ENCODE measurements around the gene PCF11. TPM values are rescaled to one million over a fixed set of nuclear protein-coding genes. Genes with fewer than 3 reads are reported as not detected.
"Not testable (repeated sequence)": the region's sequence is repeated elsewhere in the genome, so short reads cannot be mapped to it uniquely, and the experiment has no call there.

The PCF11 gene
- total RNA-seq, 6 experiments from 2014 or later = 16.0 to 23.1 (median 18.9) TPM

DNA sequence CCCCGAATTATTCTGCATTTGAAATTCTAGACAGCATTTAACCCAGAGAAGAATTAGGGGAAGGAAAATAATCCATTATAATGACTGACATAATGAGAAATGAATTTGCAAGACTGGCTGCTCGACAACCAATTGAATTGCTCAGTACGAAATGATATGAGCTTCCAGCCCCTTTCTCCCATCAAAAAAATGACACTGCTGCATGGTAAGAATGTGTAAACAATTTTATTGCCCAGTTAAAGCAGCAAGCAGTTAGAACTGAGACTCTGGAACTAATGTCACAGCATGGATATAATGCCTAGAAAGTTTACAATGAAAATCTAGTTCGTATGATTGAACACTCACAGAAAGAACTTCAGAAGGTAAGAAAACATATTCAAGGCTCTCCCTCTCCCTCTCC lies 24.7 kb upstream of the PCF11 start:
- ATAC-seq (no peak), DNase-seq (no peak)
- 84% methylated on average over 4 of the region's 4 CpGs for WGBS (ENCODE audit: insufficient coverage, low coverage, low lambda C conversion rate, missing lambda C conversion rate)
- TF ChIP-seq POLR2A (IDR thresholded peaks at IDR 0.05) = no peak
- TF ChIP-seq, protein P1, sequence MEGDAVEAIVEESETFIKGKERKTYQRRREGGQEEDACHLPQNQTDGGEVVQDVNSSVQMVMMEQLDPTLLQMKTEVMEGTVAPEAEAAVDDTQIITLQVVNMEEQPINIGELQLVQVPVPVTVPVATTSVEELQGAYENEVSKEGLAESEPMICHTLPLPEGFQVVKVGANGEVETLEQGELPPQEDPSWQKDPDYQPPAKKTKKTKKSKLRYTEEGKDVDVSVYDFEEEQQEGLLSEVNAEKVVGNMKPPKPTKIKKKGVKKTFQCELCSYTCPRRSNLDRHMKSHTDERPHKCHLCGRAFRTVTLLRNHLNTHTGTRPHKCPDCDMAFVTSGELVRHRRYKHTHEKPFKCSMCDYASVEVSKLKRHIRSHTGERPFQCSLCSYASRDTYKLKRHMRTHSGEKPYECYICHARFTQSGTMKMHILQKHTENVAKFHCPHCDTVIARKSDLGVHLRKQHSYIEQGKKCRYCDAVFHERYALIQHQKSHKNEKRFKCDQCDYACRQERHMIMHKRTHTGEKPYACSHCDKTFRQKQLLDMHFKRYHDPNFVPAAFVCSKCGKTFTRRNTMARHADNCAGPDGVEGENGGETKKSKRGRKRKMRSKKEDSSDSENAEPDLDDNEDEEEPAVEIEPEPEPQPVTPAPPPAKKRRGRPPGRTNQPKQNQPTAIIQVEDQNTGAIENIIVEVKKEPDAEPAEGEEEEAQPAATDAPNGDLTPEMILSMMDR (IDR thresholded peaks at IDR 0.05) = no peak
- no peaks in the 10 kb centered on the region for H3K36me3 ChIP-seq
- intact Hi-C loops (cut with DNase I) = no loop called here
- no peak overlapping the region for H3K4me3 ChIP-seq
- no peaks in the 10 kb centered on the region for H3K9me3 ChIP-seq
- no peak overlapping the region for H3K27ac ChIP-seq
- H3K27me3 ChIP-seq = no peaks in the 10 kb centered on the region
- H3K4me1 ChIP-seq = no peaks in the 10 kb centered on the region

DNA sequence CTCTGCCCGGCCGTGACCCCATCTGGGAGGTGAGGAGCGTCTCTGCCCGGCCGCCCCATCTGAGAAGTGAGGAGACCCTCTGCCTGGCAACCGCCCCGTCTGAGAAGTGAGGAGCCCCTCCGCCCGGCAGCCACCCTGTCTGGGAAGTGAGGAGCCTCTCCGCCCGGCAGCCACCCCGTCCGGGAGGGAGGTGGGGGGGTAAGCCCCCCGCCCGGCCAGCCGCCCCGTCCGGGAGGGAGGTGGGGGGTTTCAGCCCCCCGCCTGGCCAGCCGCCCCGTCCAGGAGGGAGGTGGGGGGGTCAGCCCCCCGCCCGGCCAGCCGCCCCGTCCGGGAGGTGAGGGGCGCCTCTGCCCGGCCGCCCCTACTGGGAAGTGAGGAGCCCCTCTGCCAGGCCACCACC lies 23.7 kb upstream of the PCF11 start:
- H3K9me3 ChIP-seq; DNase-seq; H3K27me3 ChIP-seq; H3K36me3 ChIP-seq; intact Hi-C loops (cut with DNase I); H3K27ac ChIP-seq; ATAC-seq; H3K4me1 ChIP-seq; H3K4me3 ChIP-seq: not testable (repeated sequence)
- WGBS (ENCODE audit: insufficient coverage, low coverage, low lambda C conversion rate, missing lambda C conversion rate) = no CpG with 5 or more reads among the region's 29 CpGs

DNA sequence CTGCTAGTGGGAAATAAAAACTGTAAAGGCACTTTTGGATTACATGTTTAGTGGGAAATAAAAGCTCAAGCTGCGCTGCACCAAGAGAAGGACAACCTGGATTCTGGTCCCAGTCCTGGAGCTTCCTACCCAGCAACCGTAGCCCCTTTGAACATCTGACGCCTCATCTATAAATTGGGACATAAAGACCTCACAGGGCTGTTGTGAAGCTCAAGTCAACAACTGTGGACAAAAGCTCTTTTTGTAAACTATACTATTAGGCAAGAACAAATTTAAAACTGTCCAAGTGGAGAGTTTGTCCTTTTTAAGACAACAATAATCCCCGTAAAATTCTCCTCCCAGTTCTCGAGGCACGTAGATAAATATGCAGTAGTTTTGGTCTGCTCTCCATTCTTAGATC lies 17.6 kb upstream of the PCF11 start:
- TF ChIP-seq POLR2A (IDR thresholded peaks at IDR 0.05) = no peak
- TF ChIP-seq, protein P1 (IDR thresholded peaks at IDR 0.05) = no peak
- Histone ChIP-seq H3K36me3 (no peaks in the 10 kb centered on the region), H3K4me1 (no peaks in the 10 kb centered on the region), H3K9me3 (no peaks in the 10 kb centered on the region), H3K27me3 (no peaks in the 10 kb centered on the region), H3K4me3 (no peak overlapping the region), H3K27ac (no peak overlapping the region)
- intact Hi-C loops (cut with DNase I) = no loop called here
- DNase-seq (no peak), ATAC-seq (no peak)
- 87% methylated on average over 4 of the region's 6 CpGs for WGBS (ENCODE audit: insufficient coverage, low coverage, low lambda C conversion rate, missing lambda C conversion rate)

DNA sequence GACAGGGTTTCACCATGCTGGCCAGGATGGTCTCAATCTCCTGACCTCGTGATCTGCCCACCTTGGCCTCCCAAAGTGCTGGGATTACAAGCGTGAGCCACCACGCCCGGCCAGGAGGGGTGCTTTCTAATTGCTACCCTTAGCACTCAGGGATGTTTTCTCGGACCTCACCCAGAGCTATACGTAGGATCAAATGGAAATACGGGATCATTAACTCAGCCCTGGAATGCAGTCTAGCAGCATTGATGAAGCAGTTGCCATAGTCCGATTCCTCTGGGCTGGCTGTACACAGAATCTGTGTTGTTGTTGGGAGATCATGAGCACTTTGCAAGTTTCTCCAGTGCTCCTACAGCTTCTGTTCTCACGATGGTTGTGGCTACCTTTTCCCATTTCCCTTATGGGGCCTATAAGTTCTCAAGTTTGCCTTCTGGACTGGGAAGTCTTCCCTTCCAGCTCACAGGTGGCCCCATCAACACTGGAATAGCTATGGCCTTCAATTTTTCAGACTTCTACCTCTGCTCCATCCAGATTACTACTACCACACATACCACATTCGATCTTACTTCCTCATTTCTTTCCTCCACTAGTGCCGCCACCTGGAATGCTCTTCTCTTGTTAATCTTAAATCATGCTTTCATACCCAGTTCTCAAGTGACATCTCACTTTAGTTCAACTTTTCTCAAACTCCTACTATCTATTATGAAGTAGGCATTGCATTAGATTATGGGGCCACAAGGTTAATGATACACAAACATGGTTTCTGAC lies 16.1 kb upstream of the PCF11 start:
- no peak for ATAC-seq
- Histone ChIP-seq H3K4me3 (no peak overlapping the region), H3K9me3 (no peaks in the 10 kb centered on the region), H3K27ac (no peak overlapping the region), H3K36me3 (no peaks in the 10 kb centered on the region), H3K27me3 (no peaks in the 10 kb centered on the region), H3K4me1 (no peaks in the 10 kb centered on the region)
- TF ChIP-seq POLR2A (IDR thresholded peaks at IDR 0.05) = no peak
- no peak for DNase-seq
- intact Hi-C loops (cut with DNase I) = no loop called here
- WGBS (ENCODE audit: insufficient coverage, low coverage, low lambda C conversion rate, missing lambda C conversion rate) = 90% methylated on average over 5 of the region's 11 CpGs

DNA sequence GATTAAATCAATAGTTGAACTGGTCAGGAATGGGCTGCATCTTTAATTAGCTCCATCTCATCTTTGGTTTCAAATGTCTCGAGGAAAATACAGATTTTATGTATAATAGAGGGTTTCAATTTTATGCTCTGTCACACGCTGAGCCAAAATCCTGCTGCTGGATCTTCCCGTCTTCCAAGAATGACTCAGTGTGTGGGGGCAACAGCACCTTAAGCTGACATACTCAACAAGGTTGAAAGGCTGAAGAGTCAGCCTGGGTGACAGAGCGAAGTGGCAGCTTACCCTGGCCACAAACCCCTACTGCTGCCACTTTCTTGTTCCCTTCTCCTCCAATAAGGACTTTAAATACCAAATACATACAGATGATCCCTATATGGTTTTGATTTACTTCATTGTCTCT lies 9.0 kb upstream of the PCF11 start:
- ATAC-seq (no peak), DNase-seq (no peak)
- Histone ChIP-seq H3K27me3 (no peaks in the 10 kb centered on the region), H3K9me3 (no peaks in the 10 kb centered on the region), H3K4me3 (no peak overlapping the region), H3K36me3 (no peaks in the 10 kb centered on the region), H3K4me1 (no peaks in the 10 kb centered on the region), H3K27ac (no peak overlapping the region)
- no peak for TF ChIP-seq POLR2A (IDR thresholded peaks at IDR 0.05)
- TF ChIP-seq, protein P1 (IDR thresholded peaks at IDR 0.05) = no peak
- WGBS (ENCODE audit: insufficient coverage, low coverage, low lambda C conversion rate, missing lambda C conversion rate) = 78% methylated on average over 4 of the region's 4 CpGs
- intact Hi-C loops (cut with DNase I) = no loop called here

Measured in right lobe of liver (tissue), 6 donors.